Brain pericyte (primary cell): Measurements from ENCODE around the gene CPED1.

ENCODE experiments used
- DNase-seq: peaks from one replicate; pipeline ENCODE4 v3.0.0-alpha.2; 2012; ENCODE audit warnings: low read depth, low spot score

The CPED1 gene

DNA sequence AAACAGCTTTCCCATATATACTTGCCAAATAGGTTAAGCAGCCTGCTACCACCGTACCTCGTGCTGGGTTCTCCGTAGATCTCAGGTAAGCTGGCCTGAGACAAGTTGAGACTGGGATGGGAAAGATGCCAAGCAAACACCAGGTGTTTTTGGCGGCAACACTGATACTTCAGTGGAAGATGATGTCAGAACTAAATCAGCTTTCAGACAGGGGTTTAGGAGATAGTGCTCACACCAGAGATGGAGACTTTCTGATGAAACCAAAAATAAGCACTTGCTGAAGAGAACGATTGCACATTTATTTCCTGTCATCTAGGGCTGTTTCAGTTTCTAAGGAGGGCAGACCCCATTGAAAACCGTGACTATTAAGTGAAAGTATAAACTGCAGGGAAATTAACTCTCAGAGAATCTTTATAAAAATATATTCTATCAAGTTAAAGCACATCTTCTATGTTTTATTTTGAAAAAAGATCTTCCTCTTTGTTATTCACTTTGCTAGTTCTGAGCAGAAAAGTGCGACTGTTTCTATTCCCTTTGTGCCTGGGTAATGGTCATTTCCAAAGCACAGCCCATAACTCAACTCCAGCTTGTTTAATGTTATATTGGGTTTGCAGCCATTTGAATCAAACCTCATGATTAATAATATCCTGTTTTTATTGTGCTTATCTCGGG, 149.9 kb downstream of the CPED1 start:
- DNase-seq = no peak

DNA sequence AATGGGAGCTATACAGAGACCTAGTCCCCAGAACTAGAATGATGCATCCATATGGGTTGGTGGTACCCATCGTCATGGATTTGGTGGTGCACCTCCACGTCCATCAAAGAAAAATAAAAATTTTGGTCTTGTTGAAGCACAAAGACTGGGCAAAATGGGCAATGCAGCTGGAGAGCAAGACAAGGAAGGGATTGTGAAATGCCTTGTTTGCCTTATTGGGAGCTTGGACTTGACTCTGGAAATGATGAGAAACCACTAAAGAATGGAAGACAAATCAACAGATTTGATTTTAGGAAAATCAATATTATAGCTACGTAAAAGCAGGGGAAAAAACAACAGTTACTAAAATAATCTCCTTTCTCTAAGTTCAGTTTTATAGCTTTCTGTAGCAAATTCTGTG, 150.9 kb downstream of the CPED1 start:
- DNase-seq = no peak

DNA sequence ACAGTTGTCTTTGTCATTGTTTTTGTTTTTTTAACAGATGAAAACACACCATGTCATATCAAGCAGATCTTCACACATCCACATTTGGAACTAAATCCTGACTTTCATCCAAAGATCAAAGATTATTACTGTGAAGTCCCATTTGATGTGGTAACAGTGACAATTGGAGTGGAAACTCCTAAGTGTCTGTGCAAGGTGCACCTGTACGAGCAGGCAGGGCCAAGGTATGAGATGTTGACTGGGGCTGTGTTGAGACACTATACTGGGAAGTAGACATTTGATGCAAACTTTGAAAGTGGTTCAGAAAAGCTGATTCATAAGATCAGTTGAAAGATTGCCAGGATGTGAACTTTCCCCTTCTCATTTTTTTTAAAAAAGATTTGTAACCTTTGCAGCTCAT, 152.3 kb downstream of the CPED1 start:
- no peak for DNase-seq

DNA sequence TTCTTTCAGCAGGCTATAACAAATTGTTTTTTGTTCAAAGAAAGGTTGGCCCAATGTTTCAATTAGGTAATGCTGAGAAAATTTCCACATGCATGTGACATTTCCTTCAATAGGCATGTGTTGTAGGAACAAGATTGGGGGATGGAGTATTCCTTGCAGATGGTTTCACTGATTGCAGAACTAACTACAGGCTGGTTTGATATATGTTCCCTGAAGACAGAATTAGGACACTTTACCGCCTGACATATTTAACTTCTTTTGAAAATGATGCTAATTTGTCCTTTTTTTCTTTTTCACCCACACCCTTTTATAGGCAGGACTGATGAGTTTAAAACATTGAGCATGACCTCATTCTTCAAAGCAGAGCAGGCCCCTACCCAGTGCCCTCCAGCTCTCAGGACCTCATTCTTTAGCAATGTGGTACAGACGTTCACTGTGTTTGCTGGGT, 163.3 kb downstream of the CPED1 start:
- DNase-seq = no peak

DNA sequence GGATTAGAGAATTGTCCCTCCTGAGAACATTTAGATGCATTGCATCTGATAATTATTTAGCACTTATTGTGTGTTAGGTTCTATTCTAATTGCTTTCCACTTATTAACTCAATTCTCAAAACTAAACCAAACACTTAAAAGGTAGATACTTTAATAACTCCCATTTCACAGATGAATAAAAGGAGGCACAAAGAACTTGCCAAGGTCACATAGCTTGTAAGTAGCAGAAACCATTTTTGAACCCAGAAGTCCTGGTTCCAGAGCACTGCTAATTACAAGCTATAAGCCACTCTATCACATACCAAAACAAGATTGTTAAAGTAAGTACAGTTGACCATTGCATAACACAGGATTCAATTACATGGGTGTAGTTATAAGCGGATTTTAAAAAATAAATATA, 164.9 kb downstream of the CPED1 start:
- no peak for DNase-seq

DNA sequence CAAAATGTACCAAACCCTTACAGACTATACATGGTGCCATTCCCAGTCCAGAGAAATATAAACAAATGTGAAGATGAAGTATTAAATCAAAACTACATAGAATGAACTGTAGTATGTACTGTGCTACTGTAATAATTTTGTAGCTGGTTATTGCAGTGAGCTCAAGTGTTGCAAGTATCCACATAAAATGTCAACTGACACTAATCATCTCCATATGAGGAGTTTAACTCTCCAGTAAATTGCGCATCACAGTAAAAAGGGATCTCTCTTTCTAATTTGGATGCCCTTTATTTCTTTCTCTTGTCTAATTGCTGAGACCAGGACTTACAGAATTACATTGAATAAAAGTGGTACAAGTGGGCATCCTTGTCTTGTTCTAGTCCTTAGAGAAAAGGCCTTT, 165.5 kb downstream of the CPED1 start:
- no peak for DNase-seq

DNA sequence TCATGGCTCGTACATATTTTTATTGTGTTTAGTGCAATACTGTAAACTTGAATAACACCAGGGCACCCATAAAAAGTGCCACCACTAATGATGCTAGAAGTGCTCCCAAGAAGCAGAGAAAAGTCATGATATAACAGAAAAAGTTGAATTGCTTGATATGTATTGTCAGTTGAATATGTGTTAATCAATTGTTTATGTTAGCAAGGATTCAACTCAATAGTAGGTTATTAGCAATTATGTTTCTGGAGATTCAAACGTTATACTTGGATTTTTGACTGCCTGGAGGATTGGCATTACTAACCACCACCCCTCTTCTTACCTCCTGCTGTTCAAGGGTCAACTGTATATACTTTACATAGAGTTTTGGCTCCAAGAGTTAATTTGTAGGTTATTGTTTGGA, 168.3 kb downstream of the CPED1 start:
- no peak for DNase-seq

DNA sequence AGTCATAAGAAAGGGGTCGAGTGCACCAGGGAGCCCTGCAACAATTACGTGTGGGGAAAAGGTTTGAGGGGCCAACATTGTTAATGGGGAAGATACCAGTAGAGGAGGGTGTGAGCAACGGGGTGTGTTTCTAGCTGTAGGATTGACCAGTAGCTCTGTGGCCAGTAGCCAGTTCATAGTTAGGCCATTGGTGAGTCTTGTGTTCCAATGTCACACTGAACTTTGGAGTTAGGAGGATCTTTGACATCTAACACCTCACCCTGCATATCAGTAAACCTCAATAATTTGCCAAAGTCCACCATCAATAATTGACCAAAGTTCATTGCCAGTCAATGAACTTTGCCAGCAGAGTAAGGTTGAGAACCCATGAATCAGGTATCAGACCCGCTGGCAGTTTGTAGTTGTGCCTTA, 168.8 kb downstream of the CPED1 start:
- DNase-seq = no peak

DNA sequence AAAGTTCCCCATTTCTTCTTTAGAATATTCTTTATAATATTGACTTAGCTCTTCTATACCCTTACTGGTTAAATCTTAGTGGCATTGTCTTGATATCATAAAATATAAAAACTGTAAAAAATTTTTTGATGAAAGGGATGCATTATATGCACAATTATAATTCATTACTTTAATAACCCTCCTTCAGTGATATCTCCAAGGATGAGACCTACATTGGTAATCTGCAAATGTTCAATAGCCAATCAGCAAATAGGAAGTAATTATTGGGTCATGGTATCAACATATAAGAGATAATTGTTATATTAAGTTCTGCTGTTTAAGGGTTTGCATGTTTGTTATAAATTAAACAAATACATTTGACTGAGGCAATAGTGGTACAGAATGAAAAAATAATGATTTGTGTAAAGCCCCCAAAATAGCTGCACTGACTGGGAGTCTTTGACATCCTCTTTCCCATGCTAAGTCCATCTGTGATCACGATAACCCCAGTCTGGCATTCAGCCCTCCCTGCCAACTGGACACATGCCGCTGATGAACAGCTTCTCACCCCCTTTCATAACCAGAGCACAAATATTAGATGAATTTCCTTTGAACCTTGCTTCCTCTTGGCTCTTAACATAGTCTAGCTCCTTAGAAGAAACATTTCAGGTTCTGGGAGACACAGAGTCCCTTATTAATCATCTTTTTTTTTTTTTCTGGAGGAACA, 169.5 kb downstream of the CPED1 start:
- no peak for DNase-seq

DNA sequence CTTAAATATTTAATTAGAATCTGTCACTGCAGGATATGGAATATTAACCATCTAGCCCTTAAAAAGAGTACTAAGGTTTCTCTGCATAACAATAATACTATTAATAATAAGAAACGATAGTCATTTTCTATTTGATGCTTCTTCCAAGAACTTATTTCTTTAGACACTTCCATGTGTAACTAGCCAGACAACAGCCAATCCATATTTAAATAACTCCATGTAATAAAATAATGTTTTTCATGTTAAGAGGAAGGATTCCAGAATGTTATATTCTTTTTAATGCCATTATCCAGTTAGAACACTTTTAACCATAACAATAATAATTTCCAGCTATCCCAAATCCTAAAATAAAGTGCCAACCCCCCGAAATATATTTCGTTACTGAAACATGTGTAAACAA, 170.2 kb downstream of the CPED1 start:
- DNase-seq = no peak

DNA sequence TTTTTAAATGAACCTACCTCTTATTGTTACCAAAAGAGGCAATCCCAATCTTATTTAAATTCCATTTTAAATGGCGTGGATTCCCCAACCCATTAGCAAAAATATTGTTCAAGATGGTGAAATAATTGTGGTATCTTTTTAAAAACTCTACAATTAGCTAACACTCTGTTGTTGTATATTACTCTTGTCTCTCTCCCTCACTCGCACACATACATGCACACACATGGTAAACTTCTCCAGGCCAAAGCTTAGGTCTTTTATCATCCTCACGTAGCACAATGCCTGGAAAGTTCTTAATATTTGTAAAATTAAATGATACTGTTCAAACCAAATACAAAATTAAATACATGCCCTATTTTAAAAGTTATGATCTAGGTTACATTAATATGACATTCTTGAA, 171.0 kb downstream of the CPED1 start:
- DNase-seq = no peak

DNA sequence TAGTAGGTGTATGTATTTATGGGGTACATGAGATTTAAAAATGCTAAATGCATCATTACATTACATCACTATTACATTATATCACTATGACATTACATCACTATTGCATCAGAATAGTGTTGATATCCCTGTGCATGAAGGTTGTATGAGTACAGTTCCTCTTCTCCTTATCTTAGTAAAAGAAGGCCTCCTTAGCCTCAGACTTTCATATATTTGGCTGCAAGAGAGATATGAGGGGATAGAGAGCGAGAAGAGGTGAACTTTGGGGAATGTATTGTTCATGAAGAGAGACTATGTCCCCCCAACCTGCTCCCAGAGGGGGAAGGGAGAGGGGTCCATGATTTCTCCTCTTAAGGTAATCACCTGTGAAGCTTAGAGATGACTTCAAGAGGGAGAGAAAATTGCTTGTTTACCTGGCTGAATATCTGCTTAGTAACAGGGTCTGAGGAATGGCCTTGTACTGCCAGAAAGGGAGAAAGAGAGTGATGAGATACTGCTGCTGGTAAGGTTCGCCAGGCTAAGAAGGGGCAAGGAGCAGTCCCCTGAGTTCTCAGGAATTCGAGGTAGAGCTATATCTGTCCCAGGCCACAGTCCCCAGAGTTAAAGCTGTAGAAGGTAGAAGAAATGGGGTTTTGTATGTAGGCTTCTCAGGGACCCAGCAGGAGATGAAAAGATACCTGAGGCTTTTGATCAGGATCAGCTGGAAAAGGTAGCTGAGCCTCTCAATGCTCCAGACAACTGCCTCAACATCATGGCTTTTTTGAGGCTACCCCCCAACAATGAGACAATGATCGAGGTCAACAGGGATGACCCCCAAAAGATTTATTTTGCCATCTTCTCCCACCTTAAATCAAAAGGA, 171.9 kb downstream of the CPED1 start:
- DNase-seq = no peak

DNA sequence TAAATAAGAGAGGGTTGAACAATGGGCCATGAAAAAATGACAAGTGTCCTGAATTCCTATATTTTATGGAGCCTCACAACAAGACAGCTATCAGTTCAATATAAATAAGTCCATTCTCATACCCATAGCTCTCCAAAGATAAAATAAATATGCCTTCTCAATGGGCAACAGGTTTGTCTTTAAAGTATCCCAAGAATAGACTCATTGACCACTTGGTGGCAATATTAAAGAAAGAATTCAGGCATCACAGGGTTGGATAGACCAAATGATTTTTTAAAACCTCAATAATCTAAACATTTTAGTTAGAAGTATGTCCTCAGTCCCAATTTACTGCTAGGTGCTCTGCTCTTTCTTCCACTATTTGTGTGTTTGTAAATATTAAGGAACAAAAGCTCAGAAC, 175.2 kb downstream of the CPED1 start:
- no peak for DNase-seq

DNA sequence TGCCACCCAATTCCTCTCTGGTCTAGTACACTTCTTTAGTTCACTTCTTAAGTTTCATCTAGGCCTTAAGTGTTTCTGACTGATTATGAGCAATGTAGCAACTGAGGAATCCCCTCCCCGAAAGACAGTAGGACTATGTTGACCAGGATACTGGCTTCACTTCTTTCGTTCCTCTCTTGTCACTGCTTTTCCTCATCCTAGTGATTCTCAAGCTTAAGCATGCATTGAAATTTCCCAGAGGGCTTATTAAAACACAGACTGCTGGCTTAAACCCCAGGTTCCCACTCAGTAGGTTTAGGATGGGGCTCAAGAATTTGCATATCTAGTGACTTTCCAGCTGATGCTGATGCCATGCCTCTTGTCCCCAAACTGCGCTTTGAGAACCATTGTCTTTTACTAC, 175.7 kb downstream of the CPED1 start:
- DNase-seq = no peak

DNA sequence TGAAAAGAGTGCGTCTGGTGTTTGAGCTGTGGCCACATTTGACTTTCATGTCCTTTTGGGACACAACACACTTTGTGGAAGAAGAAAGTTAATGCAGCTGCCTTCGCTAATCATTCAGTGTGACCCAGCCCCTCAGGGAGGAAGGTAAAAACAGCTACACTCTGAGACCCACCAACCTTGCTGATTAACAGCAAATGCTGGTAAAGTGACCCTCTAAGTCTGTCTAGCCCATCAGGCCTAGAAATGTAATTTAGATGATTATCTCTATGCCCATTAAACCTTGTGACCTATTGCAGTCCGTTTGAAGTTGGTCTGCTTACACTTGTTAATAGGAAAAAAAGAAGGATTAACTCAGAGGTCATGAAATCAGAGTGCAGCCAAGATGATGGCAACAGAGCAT, 178.4 kb downstream of the CPED1 start:
- no peak for DNase-seq

DNA sequence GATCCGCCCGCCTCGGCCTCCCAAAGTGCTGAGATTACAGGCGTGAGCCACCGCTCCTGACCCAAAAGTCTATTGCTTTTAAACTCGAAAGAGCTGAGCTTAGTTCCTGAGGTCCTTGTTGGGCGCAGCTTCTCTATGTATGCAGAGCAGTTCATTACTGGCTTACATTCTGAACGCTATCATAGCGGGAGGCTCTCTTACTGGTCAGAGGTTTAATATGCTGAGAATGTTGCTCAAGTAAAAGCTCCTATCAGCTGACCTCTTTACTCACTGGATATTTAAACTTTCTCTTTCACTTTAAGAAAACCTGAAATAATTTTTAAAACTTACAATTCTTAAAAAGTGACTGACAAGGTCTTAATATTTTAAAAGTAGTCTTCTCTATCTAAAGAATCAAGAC, 179.5 kb downstream of the CPED1 start:
- DNase-seq = no peak

DNA sequence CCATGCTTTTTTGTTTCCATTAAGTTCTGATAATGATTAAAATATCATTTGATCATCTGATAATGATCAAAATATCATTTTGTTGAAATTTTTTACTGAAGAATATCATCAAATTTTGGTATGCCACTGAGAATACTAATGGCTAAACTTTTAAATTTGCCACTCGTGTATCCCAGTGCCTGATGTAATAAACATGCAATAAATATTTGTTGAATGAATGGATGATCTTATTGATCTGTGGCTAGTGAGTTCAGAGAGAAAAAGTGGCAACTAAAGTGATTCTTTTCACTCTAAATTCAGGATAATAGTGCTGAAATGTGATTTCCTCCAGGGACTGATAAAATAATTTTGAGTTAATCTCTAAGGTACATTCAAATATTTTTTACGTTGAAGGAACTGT, 181.0 kb downstream of the CPED1 start:
- DNase-seq = no peak

DNA sequence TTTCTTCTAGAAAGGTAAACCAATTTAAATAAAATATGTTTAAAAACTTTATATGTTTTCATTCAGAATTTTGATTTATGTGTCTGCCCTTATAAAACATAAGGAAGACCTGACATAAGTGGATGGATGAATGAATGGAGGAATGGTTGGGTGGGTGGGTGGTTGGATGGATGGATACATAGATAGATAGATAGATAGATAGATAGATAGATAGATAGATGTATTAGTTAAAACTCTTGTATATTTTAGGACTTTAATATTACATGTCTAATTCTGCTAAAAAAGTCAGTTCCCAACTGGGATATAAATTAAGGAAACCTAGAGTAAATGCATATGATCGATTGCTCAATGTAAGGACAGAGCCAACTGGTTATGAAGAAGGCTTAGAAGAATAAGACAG, 184.0 kb downstream of the CPED1 start:
- no peak for DNase-seq

DNA sequence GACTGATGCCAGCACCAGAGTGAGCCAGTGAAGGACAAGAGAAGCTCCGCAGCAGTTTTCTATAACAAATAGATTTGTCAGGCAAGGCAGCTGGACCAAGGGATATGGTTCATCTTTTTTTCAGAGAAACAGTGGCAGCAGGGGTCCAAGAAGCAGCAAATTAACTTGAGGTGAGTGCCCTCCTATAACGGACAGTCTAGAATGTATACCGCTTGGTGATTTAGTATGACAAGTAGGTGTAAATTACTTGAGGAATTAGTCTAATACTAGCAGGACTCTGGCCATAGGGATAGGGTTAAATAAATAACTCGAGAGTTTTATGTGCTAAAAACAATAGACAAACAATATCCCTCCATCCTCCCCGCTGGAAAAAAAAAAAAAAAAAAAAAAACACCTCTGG, 187.3 kb downstream of the CPED1 start:
- DNase-seq = no peak

DNA sequence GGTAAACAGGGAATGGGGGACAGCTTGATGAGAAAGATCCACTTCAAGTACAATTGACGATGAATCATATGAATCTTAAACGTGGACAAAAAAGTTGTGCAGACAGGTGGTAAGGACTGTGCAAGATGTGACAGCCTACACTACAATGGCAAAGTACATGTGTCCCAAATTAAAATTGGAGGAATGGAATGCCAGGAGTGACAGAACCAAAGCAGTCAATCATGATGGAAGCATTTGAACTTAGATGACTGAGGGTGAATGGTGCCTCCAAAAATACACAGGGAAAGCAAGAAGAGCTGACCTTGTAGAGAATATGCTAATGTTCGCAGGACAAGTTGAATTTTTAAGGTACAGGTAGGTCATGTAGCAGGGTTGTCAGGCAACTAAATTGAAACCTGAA, 189.9 kb downstream of the CPED1 start:
- no peak for DNase-seq

DNA sequence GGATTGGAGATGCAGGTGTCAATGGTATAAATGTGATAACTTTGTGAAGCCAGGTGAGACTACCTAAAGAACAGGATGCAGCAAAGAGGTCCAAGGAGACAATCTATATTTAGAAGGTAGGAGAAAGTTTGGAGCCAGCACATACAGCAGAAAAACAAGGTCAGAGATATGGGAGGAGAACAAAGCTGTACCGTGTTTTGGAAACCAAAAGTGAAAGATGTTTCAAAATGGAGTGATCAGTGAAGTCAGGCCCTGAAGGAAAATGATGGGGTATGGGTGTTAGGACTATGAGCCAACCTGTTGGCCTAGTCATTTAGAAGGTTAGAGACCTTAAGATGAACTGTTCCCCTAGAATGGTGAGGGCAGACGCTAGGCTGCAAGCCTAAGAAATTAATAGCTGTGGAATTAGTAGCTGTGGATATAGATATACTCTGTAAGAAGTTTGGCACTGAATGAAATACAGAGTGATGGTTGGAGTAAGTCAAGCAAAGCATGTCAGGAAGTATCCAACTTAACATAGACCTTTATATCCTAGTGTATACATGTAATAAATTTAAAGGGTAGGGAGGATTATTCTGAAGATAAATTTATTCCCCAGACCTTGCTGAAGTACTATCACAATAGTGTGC, 190.5 kb downstream of the CPED1 start:
- DNase-seq = no peak

DNA sequence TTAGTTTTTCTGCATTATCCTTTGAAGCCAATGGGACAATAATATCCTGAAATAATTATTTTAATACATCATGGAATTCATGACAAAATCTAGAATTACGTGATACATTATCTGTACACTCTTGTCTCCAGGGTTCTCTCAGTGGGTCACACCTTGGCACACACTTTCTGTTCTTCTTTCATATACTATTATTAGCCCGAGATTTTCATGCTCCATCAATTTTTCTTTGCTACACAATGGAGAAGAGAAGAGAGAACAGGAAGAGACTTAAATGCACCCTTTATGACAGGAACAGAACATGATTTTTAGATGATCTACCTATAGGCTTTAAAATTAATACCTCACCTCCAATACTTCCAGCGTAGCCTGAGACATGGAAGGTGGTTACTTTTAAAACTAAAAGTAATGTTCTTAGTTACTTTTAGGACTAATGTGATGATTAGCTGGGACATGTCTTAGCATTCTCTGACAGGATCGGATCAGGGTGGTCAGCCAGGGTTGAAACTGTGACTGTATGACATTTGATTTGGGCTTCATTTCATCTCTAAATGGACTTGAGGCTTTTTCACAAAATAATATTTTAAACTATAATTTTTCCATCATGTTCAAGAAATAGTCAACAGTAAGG, 192.0 kb downstream of the CPED1 start:
- no peak for DNase-seq
